ENCODE measurements around the gene CLDN14.

The CLDN14 gene

GRCh38 chr21:36479415-36480402 lies at the start of gene CLDN14:
Gene CLDN14 (minus strand): TSS chr21:36480122. CDS start chr21:36461695, 18,427 bp downstream.
- no peak for DNase-seq

GRCh38 chr21:36528716-36529115 lies 48.8 kb upstream of the CLDN14 start:
- DNase-seq, result no peak

- no peak for DNase-seq
Observed at GRCh38 chr21:36527317-36527716, 47.4 kb upstream of the CLDN14 start.

- no peak for DNase-seq
Observed at GRCh38 chr21:36526104-36526503, 46.2 kb upstream of the CLDN14 start.

GRCh38 chr21:36524477-36524876 lies 44.6 kb upstream of the CLDN14 start:
- no peak for DNase-seq

GRCh38 chr21:36522219-36522808 lies 42.4 kb upstream of the CLDN14 start:
- DNase-seq, result no peak

- DNase-seq, result no peak
Observed at GRCh38 chr21:36518883-36519492, 39.1 kb upstream of the CLDN14 start.

GRCh38 chr21:36517366-36518075 lies 37.6 kb upstream of the CLDN14 start:
- DNase-seq, result no peak

GRCh38 chr21:36516281-36516680 lies 36.4 kb upstream of the CLDN14 start:
- DNase-seq, result no peak

- DNase-seq, result no peak
Observed at GRCh38 chr21:36513430-36513829, 33.5 kb upstream of the CLDN14 start.

GRCh38 chr21:36512971-36513370 lies 33.0 kb upstream of the CLDN14 start:
- DNase-seq, result no peak

- DNase-seq, result no peak
Observed at GRCh38 chr21:36511484-36512220, 31.7 kb upstream of the CLDN14 start.

- DNase-seq, result no peak
Observed at GRCh38 chr21:36510911-36511310, 31.0 kb upstream of the CLDN14 start.

GRCh38 chr21:36509973-36510664 lies 30.2 kb upstream of the CLDN14 start:
- no peak for DNase-seq

GRCh38 chr21:36508948-36509347 lies 29.0 kb upstream of the CLDN14 start:
- DNase-seq, result no peak

GRCh38 chr21:36507397-36508018 lies 27.6 kb upstream of the CLDN14 start:
- DNase-seq, result no peak

GRCh38 chr21:36506482-36506881 lies 26.6 kb upstream of the CLDN14 start:
- no peak for DNase-seq

- DNase-seq, result no peak
Observed at GRCh38 chr21:36504067-36505058, 24.4 kb upstream of the CLDN14 start.

- no peak for DNase-seq
Observed at GRCh38 chr21:36502365-36502764, 22.4 kb upstream of the CLDN14 start.

- no peak for DNase-seq
Observed at GRCh38 chr21:36501589-36501892, 21.6 kb upstream of the CLDN14 start.
